ENCODE results near the gene RBMX. TPM values are rescaled to one million over a fixed set of nuclear protein-coding genes. Genes with fewer than 3 reads are reported as not detected.

The RBMX gene
- total RNA-seq, 3 donors from 2014 or later (not counting 1 experiment from before 2014, with no cell fraction given): 171 to 208 (median 174) TPM

DNA sequence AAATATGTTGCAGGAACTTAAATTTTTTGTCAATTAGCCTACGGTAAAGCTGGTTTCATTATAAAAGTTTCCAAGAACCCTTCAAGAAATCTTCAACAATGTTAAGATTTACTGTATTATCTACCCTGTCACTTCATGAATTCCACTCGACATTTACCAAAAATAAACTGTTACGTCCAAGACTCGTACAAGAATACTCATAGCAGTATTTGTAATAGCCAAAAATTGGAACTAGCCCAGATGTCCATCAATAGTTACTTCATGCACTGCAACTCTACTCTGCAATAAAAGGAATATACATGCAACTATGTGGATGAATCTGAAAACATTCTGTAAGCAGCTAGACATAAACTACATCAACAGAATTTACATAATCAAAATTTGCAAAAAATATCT, 13.4 kb downstream of the RBMX start:
- H3K4me3 ChIP-seq (ENCODE audit: low read length): no peak overlapping the region
- H3K36me3 ChIP-seq (ENCODE audit: control insufficient read depth, insufficient read depth, low read length): peaks cover 22% of the 10 kb centered on the region
- no peaks in the 10 kb centered on the region for H3K27me3 ChIP-seq (ENCODE audit: control insufficient read depth, insufficient read depth, low read length)
- no peaks in the 10 kb centered on the region for H3K27me3 Mint-ChIP-seq (ENCODE audit: low read depth in 2 of 2)
- H3K4me1 Mint-ChIP-seq: peaks cover 11 to 12% of the 10 kb centered on the region in 2 donors
- no peak for DNase-seq
- no peak overlapping the region for H3K27ac ChIP-seq (ENCODE audit: low read length)
- H3K27ac Mint-ChIP-seq: peak overlapping the region in 1 of 2 donors; percentile 45
- intact Hi-C loops (cut with micrococcal nuclease): no loop called here
- H3K4me3 Mint-ChIP-seq: no peak overlapping the region
- H3K9me3 ChIP-seq (ENCODE audit: control insufficient read depth, insufficient read depth, low read length): no peaks in the 10 kb centered on the region
- TF ChIP-seq CTCF (IDR thresholded peaks at IDR 0.05): no peak
- no peaks in the 10 kb centered on the region for H3K4me1 ChIP-seq (ENCODE audit: control insufficient read depth, insufficient read depth, low read length)
- no peaks in the 10 kb centered on the region for H3K9me3 Mint-ChIP-seq
- WGBS (ENCODE audit: insufficient coverage): 84% methylated on average over 4 of the region's 4 CpGs
- H3K36me3 Mint-ChIP-seq: no peaks in the 10 kb centered on the region
- no peak for ATAC-seq

DNA sequence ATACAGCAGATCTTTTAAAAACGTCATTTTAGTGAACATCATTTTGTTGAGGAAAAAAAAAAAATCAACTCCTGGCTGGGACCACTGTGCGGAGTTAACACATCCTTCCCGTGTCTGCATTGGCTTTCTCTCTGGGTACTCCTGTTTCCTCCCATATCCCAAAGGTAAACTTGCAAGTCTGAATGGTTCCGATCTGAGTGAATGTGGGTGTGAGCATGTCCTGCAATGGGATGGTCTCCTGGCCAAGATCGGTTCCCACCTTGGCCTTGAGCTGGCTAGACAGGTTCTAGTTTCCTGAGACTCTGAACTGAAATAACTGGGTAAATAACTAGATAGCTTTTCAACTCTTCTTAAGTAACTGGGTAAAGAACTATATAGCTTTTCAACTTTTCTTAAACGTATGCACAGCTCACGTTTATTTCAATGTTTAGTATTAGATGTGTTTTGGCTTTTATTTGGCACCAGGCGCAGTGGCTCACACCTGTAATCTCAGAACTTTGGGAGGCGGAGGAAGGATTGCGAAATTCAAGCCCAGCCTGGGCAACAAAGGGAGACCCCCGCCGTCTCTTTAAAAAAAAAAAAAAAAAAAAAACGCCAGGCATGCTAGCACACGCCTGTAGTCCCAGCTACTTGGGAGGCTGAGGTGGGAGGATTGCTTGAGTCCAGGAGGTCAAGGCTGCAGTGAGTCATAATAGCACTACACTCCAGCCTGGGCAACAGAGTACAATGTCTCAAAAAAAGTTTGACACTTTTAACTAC, 14.0 kb downstream of the RBMX start:
- no peak overlapping the region for H3K4me3 ChIP-seq (ENCODE audit: low read length)
- Mint-ChIP-seq H3K4me3 (no peak overlapping the region), H3K27ac (peak overlapping the region in 1 of 2 donors; percentile 31), H3K9me3 (no peaks in the 10 kb centered on the region), H3K27me3 (ENCODE audit: low read depth in 2 of 2) (no peaks in the 10 kb centered on the region), H3K36me3 (no peaks in the 10 kb centered on the region), H3K4me1 (peaks cover 15 to 17% of the 10 kb centered on the region in 2 donors)
- ATAC-seq (peak in 1 of 3 donors; percentile 19), DNase-seq (no peak)
- no peaks in the 10 kb centered on the region for H3K4me1 ChIP-seq (ENCODE audit: control insufficient read depth, insufficient read depth, low read length)
- 96% methylated on average over 5 of the region's 14 CpGs for WGBS (ENCODE audit: insufficient coverage)
- no peak for TF ChIP-seq CTCF (IDR thresholded peaks at IDR 0.05)
- intact Hi-C loops (cut with micrococcal nuclease): no loop called here
- H3K27ac ChIP-seq (ENCODE audit: low read length): no peak overlapping the region
- H3K27me3 ChIP-seq (ENCODE audit: control insufficient read depth, insufficient read depth, low read length): no peaks in the 10 kb centered on the region
- no peaks in the 10 kb centered on the region for H3K9me3 ChIP-seq (ENCODE audit: control insufficient read depth, insufficient read depth, low read length)
- H3K36me3 ChIP-seq (ENCODE audit: control insufficient read depth, insufficient read depth, low read length): peaks cover 23% of the 10 kb centered on the region

- H3K27ac Mint-ChIP-seq: peak overlapping the region in 1 of 2 donors; percentile 31
- intact Hi-C loops (cut with micrococcal nuclease): no loop called here
- H3K4me3 Mint-ChIP-seq: no peak overlapping the region
- H3K4me1 Mint-ChIP-seq: peaks cover 16 to 17% of the 10 kb centered on the region in 2 donors
- WGBS (ENCODE audit: insufficient coverage): 81% methylated on average over 2 of the region's 9 CpGs
- H3K27me3 Mint-ChIP-seq (ENCODE audit: low read depth in 2 of 2): no peaks in the 10 kb centered on the region
- Histone ChIP-seq H3K36me3 (ENCODE audit: control insufficient read depth, insufficient read depth, low read length) (peaks cover 18% of the 10 kb centered on the region), H3K4me1 (ENCODE audit: control insufficient read depth, insufficient read depth, low read length) (no peaks in the 10 kb centered on the region), H3K4me3 (ENCODE audit: low read length) (no peak overlapping the region), H3K9me3 (ENCODE audit: control insufficient read depth, insufficient read depth, low read length) (no peaks in the 10 kb centered on the region), H3K27me3 (ENCODE audit: control insufficient read depth, insufficient read depth, low read length) (no peaks in the 10 kb centered on the region), H3K27ac (ENCODE audit: low read length) (no peak overlapping the region)
- ATAC-seq (no peak), DNase-seq (no peak)
- H3K36me3 Mint-ChIP-seq: no peaks in the 10 kb centered on the region
- no peak for TF ChIP-seq CTCF (IDR thresholded peaks at IDR 0.05)
- no peaks in the 10 kb centered on the region for H3K9me3 Mint-ChIP-seq
Observed at GRCh38 chrX:136865270-136866158, 15.0 kb downstream of the RBMX start.
